ENCODE measurements around the gene ADAMTSL4. TPM values are rescaled to one million over a fixed set of nuclear protein-coding genes. Genes with fewer than 3 reads are reported as not detected.

The ADAMTSL4 gene
- total and polyA plus RNA-seq, 9 of the 15 experiments (the other 6 are each of a cell fraction or from before 2014, with no cell fraction given): 12.7 to 212 (median 35.6) TPM

GRCh38 chr1:150561254-150561973 lies 12.2 kb downstream of the ADAMTSL4 start (continued):
- no peak for TF ChIP-seq ZNF3 (CRISPR knock-in tag; IDR thresholded peaks at IDR 0.05)
- no peak for TF ChIP-seq ZKSCAN8 (CRISPR knock-in tag; IDR thresholded peaks at IDR 0.05)
- no peak for TF ChIP-seq NCOA6 (IDR thresholded peaks at IDR 0.05)
- TF ChIP-seq ZNF583 (CRISPR knock-in tag; IDR thresholded peaks at IDR 0.05): no peak
- no peak for TF ChIP-seq HDAC6 (IDR thresholded peaks at IDR 0.05; ENCODE audit: low read depth, low read length)
- TF ChIP-seq E4F1 (CRISPR knock-in tag; IDR thresholded peaks at IDR 0.05; ENCODE audit: borderline replicate concordance): no peak
- TF ChIP-seq TBL1XR1 (IDR thresholded peaks at IDR 0.05; ENCODE audit: low read length in 2 of 2): 0 out of 4 replicates have a peak, but pooled peaks of 1 of the 2 experiments have one; percentile 21
- 0 out of 4 replicates have a peak, but pooled peaks of 1 of the 2 experiments have one; percentile 30 for TF ChIP-seq KDM1A (IDR thresholded peaks at IDR 0.05)
- no peak for TF ChIP-seq CBFA2T3 (IDR thresholded peaks at IDR 0.05)
- no peak; the same call in 1 of the 2 replicates for TF ChIP-seq FOXM1 (IDR thresholded peaks at IDR 0.05; ENCODE audit: low read depth)
- TF ChIP-seq FOXM1 (CRISPR knock-in tag; IDR thresholded peaks at IDR 0.05; ENCODE audit: low read depth): no peak
- no peak for TF ChIP-seq CHAMP1 (IDR thresholded peaks at IDR 0.05)
- TF ChIP-seq ZNF146 (CRISPR knock-in tag; IDR thresholded peaks at IDR 0.05; ENCODE audit: unreplicated experiment): no peak
- no peak; the same call in 1 of the 2 replicates for TF ChIP-seq BRD4 (IDR thresholded peaks at IDR 0.05)
- no peak; the same call in 1 of the 2 replicates for TF ChIP-seq PKNOX1 (IDR thresholded peaks at IDR 0.05)
- peak; percentile 51 for TF ChIP-seq POLR2B (IDR thresholded peaks at IDR 0.05; ENCODE audit: low read depth, partially characterized antibody)
- no peak for TF ChIP-seq SNAPC5 (CRISPR knock-in tag; IDR thresholded peaks at IDR 0.05)
- no peak for TF ChIP-seq ZNF280A (IDR thresholded peaks at IDR 0.05; ENCODE audit: low read depth, partially characterized antibody)
- TF ChIP-seq ZZZ3 (IDR thresholded peaks at IDR 0.05): no peak
- peak; percentile 16; the same call in 1 of the 2 replicates for TF ChIP-seq TAF7 (tag; IDR thresholded peaks at IDR 0.05)
- TF ChIP-seq ARID1B (IDR thresholded peaks at IDR 0.05): peak; percentile 55
- no peak for TF ChIP-seq MTA1 (IDR thresholded peaks at IDR 0.05; ENCODE audit: borderline replicate concordance)

Measured in K562 (cell line).